MM.1S (cell line): ENCODE results near the gene NRAP.

Source experiments
- DNase-seq: peaks from one replicate; pipeline ENCODE4 v3.0.0-alpha.2; 2015
- H2AFZ ChIP-seq: fragments of 300-600 bp; sonication (generic); 2 replicates; pipeline ENCODE4 v1.6.0; 2016; ENCODE audit warnings: antibody characterized with exemption, low read length
- H3F3A ChIP-seq: fragments of 300-600 bp; sonication (generic); 2 replicates; pipeline ENCODE4 v1.6.1; 2016; ENCODE audit warnings: mild to moderate bottlenecking, antibody characterized with exemption, low read length, moderate library complexity, mixed read lengths; ENCODE audit not compliant: insufficient read depth
- H3K27ac ChIP-seq: fragments of 300-600 bp; sonication (generic); 2 replicates; pipeline ENCODE4 v1.5.1; 2016; ENCODE audit warnings: mild to moderate bottlenecking, low read length
- H3K27me3 ChIP-seq: fragments of 300-600 bp; sonication (generic); replicated peaks from 2 replicates; pipeline ENCODE4 v1.6.0; 2016; ENCODE audit warnings: low read length; ENCODE audit not compliant: insufficient read depth
- H3K36me3 ChIP-seq: fragments of 300-600 bp; sonication (generic); replicated peaks from 2 replicates; pipeline ENCODE4 v1.6.1; 2016; ENCODE audit warnings: mild to moderate bottlenecking, low read length, mixed read lengths; ENCODE audit not compliant: insufficient read depth
- H3K4me1 ChIP-seq: fragments of 300-600 bp; sonication (generic); 2 replicates; pipeline ENCODE4 v1.6.1; 2016; ENCODE audit warnings: low read length, mixed read lengths
- H3K4me2 ChIP-seq: fragments of 300-600 bp; sonication (generic); 2 replicates; pipeline ENCODE4 v1.6.0; 2016; ENCODE audit warnings: low read depth, low read length
- H3K4me3 ChIP-seq: fragments of 300-600 bp; sonication (generic); 2 replicates; pipeline ENCODE4 v1.5.1; 2016; ENCODE audit warnings: low read length, mixed read lengths
- H3K79me2 ChIP-seq: fragments of 300-600 bp; sonication (generic); 2 replicates; pipeline ENCODE4 v1.6.1; 2016; ENCODE audit warnings: mixed run types, low read length, mixed read lengths
- H3K9ac ChIP-seq: fragments of 300-600 bp; sonication (generic); 2 replicates; pipeline ENCODE4 v1.6.1; 2016; ENCODE audit warnings: low read length, mixed read lengths
- H3K9me2 ChIP-seq: fragments of 300-600 bp; sonication (generic); replicated peaks from 2 replicates; pipeline ENCODE4 v1.6.1; 2016; ENCODE audit warnings: mild to moderate bottlenecking, low read length, mixed read lengths; ENCODE audit not compliant: insufficient read depth
- H3K9me3 ChIP-seq: fragments of 300-600 bp; sonication (generic); replicated peaks from 2 replicates; pipeline ENCODE4 v1.6.1; 2016; ENCODE audit warnings: mild to moderate bottlenecking, low read length, mixed read lengths; ENCODE audit not compliant: insufficient read depth
- H4K20me1 ChIP-seq: fragments of 300-600 bp; sonication (generic); 2 replicates; pipeline ENCODE4 v1.6.1; 2016; ENCODE audit warnings: mild to moderate bottlenecking, low read length, moderate library complexity, mixed read lengths; ENCODE audit not compliant: insufficient read depth
- CTCF ChIP-seq: fragments of 300-600 bp; sonication (generic); IDR thresholded peaks from 2 replicates; pipeline ENCODE4 v1.5.1; 2016; ENCODE audit warnings: antibody characterized with exemption, low read length, mixed read lengths
- EZH2 ChIP-seq: fragments of 300-600 bp; sonication (generic); optimal IDR thresholded peaks from 2 replicates; pipeline ENCODE3; 2017; ENCODE audit warnings: low read depth, mild to moderate bottlenecking, antibody characterized with exemption, low read length, mixed read lengths
- EZH2phosphoT487 ChIP-seq: fragments of 300-600 bp; sonication (generic); IDR thresholded peaks from 2 replicates; pipeline ENCODE4 v1.6.1; 2018; ENCODE audit warnings: antibody characterized with exemption, low read length

The NRAP gene

GRCh38 chr10:113613977-113614690, 49.7 kb downstream of the NRAP start:
- Histone ChIP-seq H3K4me1 (no peaks in the 10 kb centered on the region), H2AFZ (no peak overlapping the region), H3K9ac (no peak overlapping the region), H3K9me3 (no peaks in the 10 kb centered on the region), H3F3A (no peaks in the 10 kb centered on the region), H4K20me1 (no peaks in the 10 kb centered on the region), H3K79me2 (no peaks in the 10 kb centered on the region), H3K27me3 (no peaks in the 10 kb centered on the region), H3K9me2 (no peaks in the 10 kb centered on the region), H3K4me3 (no peak overlapping the region), H3K36me3 (no peaks in the 10 kb centered on the region), H3K4me2 (no peak overlapping the region), H3K27ac (no peak overlapping the region)
- TF ChIP-seq CTCF = no peak
- no peak for TF ChIP-seq EZH2
- TF ChIP-seq EZH2phosphoT487 = no peak
- no peak for DNase-seq

- H3F3A ChIP-seq = no peaks in the 10 kb centered on the region
- H3K9ac ChIP-seq = no peak overlapping the region
- H2AFZ ChIP-seq = no peak overlapping the region
- TF ChIP-seq CTCF (no peak), EZH2 (no peak), EZH2phosphoT487 (no peak)
- H3K4me3 ChIP-seq = no peak overlapping the region
- no peak overlapping the region for H3K27ac ChIP-seq
- no peaks in the 10 kb centered on the region for H3K9me2 ChIP-seq
- no peak for DNase-seq
- no peak overlapping the region for H3K4me2 ChIP-seq
- H3K79me2 ChIP-seq = no peaks in the 10 kb centered on the region
- no peaks in the 10 kb centered on the region for H4K20me1 ChIP-seq
- H3K9me3 ChIP-seq = no peaks in the 10 kb centered on the region
- no peaks in the 10 kb centered on the region for H3K4me1 ChIP-seq
- H3K27me3 ChIP-seq = no peaks in the 10 kb centered on the region
- H3K36me3 ChIP-seq = no peaks in the 10 kb centered on the region
These were observed 50.4 kb downstream of the NRAP start for GRCh38 chr10:113613427-113613826.

GRCh38 chr10:113612154-113612553, 51.7 kb downstream of the NRAP start:
- H4K20me1 ChIP-seq = no peaks in the 10 kb centered on the region
- no peaks in the 10 kb centered on the region for H3K4me1 ChIP-seq
- H3K9me2 ChIP-seq = no peaks in the 10 kb centered on the region
- no peaks in the 10 kb centered on the region for H3K36me3 ChIP-seq
- H3K79me2 ChIP-seq = no peaks in the 10 kb centered on the region
- no peaks in the 10 kb centered on the region for H3F3A ChIP-seq
- no peaks in the 10 kb centered on the region for H3K27me3 ChIP-seq
- no peak for DNase-seq
- no peak overlapping the region for H3K27ac ChIP-seq
- no peak overlapping the region for H3K4me2 ChIP-seq
- H2AFZ ChIP-seq = no peak overlapping the region
- no peaks in the 10 kb centered on the region for H3K9me3 ChIP-seq
- no peak for TF ChIP-seq EZH2phosphoT487
- no peak overlapping the region for H3K9ac ChIP-seq
- no peak overlapping the region for H3K4me3 ChIP-seq
